ENCODE data around the gene CHN2. TPM values are rescaled to one million over a fixed set of nuclear protein-coding genes. Genes with fewer than 3 reads are reported as not detected.
"Not testable (repeated sequence)": the region's sequence is repeated elsewhere in the genome, so short reads cannot be mapped to it uniquely, and the experiment has no call there.

Gene CHN2
- total and polyA plus RNA-seq, 8 donors = 2.8 to 8.9 (median 4.3) TPM

DNA sequence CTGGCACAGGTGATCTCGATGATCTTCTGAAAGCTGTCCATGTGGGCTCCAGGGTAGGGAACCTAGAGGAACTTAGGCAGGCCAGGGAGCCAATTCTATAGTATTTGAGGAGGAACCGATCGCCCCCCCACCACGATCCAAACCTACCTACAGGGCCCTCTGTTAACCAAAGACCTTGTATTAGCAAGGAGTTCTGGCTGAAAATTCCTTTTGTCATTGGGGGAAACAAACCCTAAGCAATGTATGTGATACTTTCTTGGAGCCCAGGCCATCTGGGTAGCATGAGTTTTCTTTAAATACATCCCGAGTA is 62.1 kb downstream of the CHN2 start:
- ATAC-seq (no peak), DNase-seq (no peak)
- no peak overlapping the region for H3K4me3 ChIP-seq
- H3K9me3 ChIP-seq = no peaks in the 10 kb centered on the region
- H3K27me3 ChIP-seq = no peaks in the 10 kb centered on the region
- TF ChIP-seq, protein P1, sequence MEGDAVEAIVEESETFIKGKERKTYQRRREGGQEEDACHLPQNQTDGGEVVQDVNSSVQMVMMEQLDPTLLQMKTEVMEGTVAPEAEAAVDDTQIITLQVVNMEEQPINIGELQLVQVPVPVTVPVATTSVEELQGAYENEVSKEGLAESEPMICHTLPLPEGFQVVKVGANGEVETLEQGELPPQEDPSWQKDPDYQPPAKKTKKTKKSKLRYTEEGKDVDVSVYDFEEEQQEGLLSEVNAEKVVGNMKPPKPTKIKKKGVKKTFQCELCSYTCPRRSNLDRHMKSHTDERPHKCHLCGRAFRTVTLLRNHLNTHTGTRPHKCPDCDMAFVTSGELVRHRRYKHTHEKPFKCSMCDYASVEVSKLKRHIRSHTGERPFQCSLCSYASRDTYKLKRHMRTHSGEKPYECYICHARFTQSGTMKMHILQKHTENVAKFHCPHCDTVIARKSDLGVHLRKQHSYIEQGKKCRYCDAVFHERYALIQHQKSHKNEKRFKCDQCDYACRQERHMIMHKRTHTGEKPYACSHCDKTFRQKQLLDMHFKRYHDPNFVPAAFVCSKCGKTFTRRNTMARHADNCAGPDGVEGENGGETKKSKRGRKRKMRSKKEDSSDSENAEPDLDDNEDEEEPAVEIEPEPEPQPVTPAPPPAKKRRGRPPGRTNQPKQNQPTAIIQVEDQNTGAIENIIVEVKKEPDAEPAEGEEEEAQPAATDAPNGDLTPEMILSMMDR (IDR thresholded peaks at IDR 0.05) = no peak
- intact Hi-C loops (cut with DNase I) = no loop called here
- no peak overlapping the region for H3K27ac ChIP-seq
- no peaks in the 10 kb centered on the region for H3K36me3 ChIP-seq
- H3K4me1 ChIP-seq = no peaks in the 10 kb centered on the region

DNA sequence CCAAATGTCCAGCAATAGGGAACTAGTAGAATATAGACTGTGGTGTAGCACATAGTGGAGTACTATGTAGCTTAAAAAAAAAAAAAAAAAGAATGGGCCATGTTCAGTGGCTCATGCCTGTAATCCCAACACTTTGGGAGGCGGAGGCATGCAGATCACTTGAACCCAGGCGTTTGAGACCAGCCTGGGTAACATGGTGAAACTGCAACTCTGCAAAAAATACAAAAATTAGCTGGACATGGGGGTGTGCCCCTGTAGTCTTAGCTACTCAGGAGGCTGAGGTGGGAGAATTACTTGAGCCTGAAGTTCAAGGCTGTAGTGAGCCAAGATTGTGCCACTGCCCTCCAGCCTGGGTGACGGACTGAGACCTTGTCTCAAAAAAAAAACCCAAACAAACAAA is 64.4 kb downstream of the CHN2 start:
- no peak for DNase-seq
- H3K36me3 ChIP-seq = no peaks in the 10 kb centered on the region
- no peaks in the 10 kb centered on the region for H3K27me3 ChIP-seq
- no peak overlapping the region for H3K27ac ChIP-seq
- intact Hi-C loops (cut with DNase I) = no loop called here
- H3K9me3 ChIP-seq = no peaks in the 10 kb centered on the region
- TF ChIP-seq, protein P1 (IDR thresholded peaks at IDR 0.05) = no peak
- no peaks in the 10 kb centered on the region for H3K4me1 ChIP-seq
- no peak overlapping the region for H3K4me3 ChIP-seq
- no peak for ATAC-seq

DNA sequence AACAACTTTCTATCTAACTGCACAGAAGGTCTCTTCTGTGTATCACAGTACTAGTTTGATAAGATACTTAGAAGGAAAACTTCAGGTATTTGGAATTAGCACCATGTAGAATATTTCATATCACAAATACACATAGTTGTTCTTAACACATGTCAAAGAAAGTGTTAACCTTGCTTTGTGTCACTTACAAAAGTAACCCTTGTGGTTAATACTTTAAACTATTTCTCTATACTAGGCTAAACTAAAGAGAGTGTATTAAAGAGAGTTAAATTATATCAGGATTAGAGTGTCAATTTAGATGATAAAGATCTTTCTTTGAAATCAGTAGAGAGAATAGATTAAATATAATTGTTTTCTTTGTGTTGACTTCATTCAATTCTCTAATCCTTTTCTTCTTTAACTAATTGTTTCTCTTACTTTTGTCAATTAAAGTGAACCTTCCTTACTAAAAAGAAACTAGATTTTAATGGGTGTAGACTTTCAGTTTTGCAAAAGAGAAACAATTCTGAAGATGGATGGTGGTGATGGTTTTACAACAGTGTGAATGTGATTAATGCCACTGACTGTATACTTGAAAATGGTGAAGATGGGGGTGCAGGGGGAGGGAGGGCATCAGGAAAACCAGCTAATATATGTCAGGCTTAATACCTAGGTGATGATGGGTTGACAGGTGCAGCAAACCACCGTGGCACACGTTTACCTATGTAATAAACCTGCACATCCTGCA is 67.8 kb downstream of the CHN2 start:
- intact Hi-C loops (cut with DNase I) = no loop called here
- no peaks in the 10 kb centered on the region for H3K27me3 ChIP-seq
- H3K4me3 ChIP-seq = no peak overlapping the region
- no peak overlapping the region for H3K27ac ChIP-seq
- no peaks in the 10 kb centered on the region for H3K4me1 ChIP-seq
- no peak for DNase-seq
- TF ChIP-seq, protein P1 (IDR thresholded peaks at IDR 0.05) = no peak
- H3K36me3 ChIP-seq = no peaks in the 10 kb centered on the region
- ATAC-seq = no peak
- H3K9me3 ChIP-seq = no peaks in the 10 kb centered on the region

DNA sequence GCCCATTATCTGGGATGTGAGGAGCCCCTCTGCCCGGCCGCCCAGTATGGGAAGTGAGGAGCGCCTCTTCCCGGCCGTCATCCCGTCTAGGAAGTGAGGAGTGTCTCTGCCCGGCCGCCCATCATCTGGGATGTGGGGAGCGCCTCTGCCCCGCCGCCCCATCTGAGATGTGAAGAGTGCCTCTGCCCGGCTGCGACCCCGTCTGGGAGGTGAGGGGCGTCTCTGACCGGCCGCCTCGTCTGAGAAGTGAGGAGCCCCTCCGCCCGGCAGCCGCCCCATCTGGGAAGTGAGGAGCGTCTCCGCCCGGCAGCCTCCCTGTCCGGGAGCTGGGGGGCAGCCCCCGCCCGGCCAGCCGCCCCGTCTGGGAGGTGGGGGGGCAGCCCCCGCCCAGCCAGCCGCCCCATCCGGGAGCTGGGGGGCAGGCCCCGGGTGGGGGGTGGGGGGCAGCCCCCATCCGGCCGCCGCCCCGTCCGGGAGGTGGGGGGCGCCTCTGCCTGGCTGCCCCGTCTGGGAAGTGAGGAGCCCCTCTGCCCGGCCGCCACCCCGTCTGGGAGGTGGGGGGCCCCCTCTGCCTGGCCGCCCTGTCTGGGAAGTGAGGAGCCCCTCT is 69.1 kb downstream of the CHN2 start:
- intact Hi-C loops (cut with DNase I); H3K4me1 ChIP-seq; H3K4me3 ChIP-seq; ATAC-seq; H3K27ac ChIP-seq; H3K27me3 ChIP-seq; DNase-seq; H3K36me3 ChIP-seq; H3K9me3 ChIP-seq: not testable (repeated sequence)

DNA sequence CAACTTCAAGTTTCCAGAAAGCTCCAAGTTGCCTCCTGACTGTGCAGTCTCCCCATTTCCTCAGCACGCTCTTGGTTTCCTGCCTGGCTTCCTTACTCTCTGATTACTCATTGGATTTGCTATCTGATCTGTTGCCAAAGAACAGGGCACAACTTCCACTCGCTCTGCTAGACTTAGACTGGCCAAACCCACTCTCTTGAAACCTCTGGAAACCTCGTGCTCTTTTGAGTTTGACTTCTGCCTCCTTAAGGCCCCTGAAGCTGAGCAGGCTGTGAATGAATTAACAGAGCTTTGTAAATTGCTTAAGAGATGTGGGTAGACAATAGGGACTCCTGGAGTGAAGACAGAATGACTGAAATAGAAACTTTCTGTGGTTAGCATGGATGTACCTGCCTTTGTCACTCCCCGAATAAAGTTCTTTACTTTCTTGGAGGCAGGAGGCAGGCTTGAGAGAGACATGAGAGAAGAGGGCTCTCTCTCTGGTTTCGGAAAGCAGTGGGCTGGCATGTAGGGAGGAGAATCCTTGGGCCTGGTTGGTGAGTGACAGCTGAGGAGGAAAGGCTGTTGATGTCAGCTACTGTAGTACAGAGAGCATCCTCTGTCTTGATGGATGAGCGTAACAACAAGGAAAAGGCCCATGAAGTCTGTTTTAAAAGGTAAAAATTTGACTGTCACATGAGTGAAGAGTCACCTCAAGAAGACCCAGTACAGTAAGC is 70.8 kb downstream of the CHN2 start:
- H3K27me3 ChIP-seq = no peaks in the 10 kb centered on the region
- no peaks in the 10 kb centered on the region for H3K9me3 ChIP-seq
- ATAC-seq (peak; percentile 56), DNase-seq (no peak)
- intact Hi-C loops (cut with DNase I) = no loop called here
- H3K36me3 ChIP-seq = no peaks in the 10 kb centered on the region
- H3K4me3 ChIP-seq = no peak overlapping the region
- no peaks in the 10 kb centered on the region for H3K4me1 ChIP-seq
- TF ChIP-seq, protein P1 (IDR thresholded peaks at IDR 0.05) = no peak
- no peak overlapping the region for H3K27ac ChIP-seq
